Panc1 (cell line): ENCODE measurements around the gene ATF3. TPM values are rescaled to one million over a fixed set of nuclear protein-coding genes. Genes with fewer than 3 reads are reported as not detected.
A peak's percentile ranks its signal among the peaks of the same experiment; 100 is the strongest.

Source experiments
- ATAC-seq: fragments of 200-7000 bp; cut with Tn5 transposase; 2 replicates; pipeline ENCODE4 v1.9.1; 2020; ENCODE audit warnings: mild to moderate bottlenecking, moderate library complexity
- BruUV-seq: library from RNA; stranded (reverse); fragments of 400-500 nt; replicated peaks from 2 replicates; lab custom pipeline; 2021; lab: Mats Ljungman, UMichigan
- CTCF ChIA-PET: fragments of 300-600 bp; sonication (Branson Sonifier 250); formaldehyde crosslinking; loops from one replicate; lab custom pipeline; 2022; ENCODE audit warnings: antibody characterized with exemption; lab: Charles Lee
- POLR2A ChIA-PET: fragments of 300-600 bp; sonication (Branson Sonifier 250); formaldehyde crosslinking; loops from one replicate; lab custom pipeline; 2022; ENCODE audit warnings: antibody characterized with exemption; lab: Charles Lee
- DNase-seq: peaks from one replicate; pipeline ENCODE4 v3.0.0-alpha.2; 2010; ENCODE audit warnings: low read depth, low spot score
- H3K27ac ChIP-seq: 2 replicates; pipeline ENCODE4 v1.5.1; 2011; ENCODE audit warnings: mild to moderate bottlenecking, low read length, inconsistent platforms
- H3K27me3 ChIP-seq: fragments of 200-500 bp; sonication (Bioruptor generic); 2 replicates; pipeline ENCODE4 v1.6.0; 2014; ENCODE audit warnings: low read length, inconsistent platforms; ENCODE audit not compliant: control insufficient read depth, insufficient read depth
- H3K36me3 ChIP-seq: fragments of 200-500 bp; sonication (Bioruptor generic); 2 replicates; pipeline ENCODE4 v1.5.1; 2014; ENCODE audit warnings: inconsistent platforms, mild to moderate bottlenecking, low read length, moderate library complexity; ENCODE audit not compliant: control insufficient read depth, insufficient read depth
- H3K4me1 ChIP-seq: 2 replicates; pipeline ENCODE4 v1.5.1; 2011; ENCODE audit warnings: inconsistent platforms, mild to moderate bottlenecking, low read length, moderate library complexity; ENCODE audit not compliant: control insufficient read depth, insufficient read depth
- H3K4me3 ChIP-seq, 2 experiments: 2 replicates each; pipeline ENCODE4 v1.5.1; 2011 to 2012; ENCODE audit warnings: low read depth in 2 of 2, low read length in 2 of 2, mild to moderate bottlenecking in 2 of 2, inconsistent platforms in 1 of 2, moderate library complexity in 1 of 2
- H3K9me3 ChIP-seq: fragments of 200-500 bp; sonication (Bioruptor generic); 2 replicates; pipeline ENCODE4 v1.5.1; 2014; ENCODE audit warnings: low read depth, mild to moderate bottlenecking, inconsistent platforms, low read length, moderate library complexity; ENCODE audit not compliant: control insufficient read depth, insufficient read depth
- CTCF ChIP-seq: fragments of 450-650 bp; IDR thresholded peaks from 2 replicates; pipeline ENCODE4 v1.5.1; 2017; ENCODE audit warnings: mild to moderate bottlenecking
- REST ChIP-seq, 2 experiments: IDR thresholded peaks; 2 replicates each; pipeline ENCODE4 v1.6.1; 2011 to 2012; ENCODE audit warnings: low read depth in 2 of 2, control low read depth in 1 of 2, low read length in 1 of 2, mild to moderate bottlenecking in 1 of 2, moderate library complexity in 1 of 2; ENCODE audit not compliant: insufficient read depth in 1 of 2
- SIN3A ChIP-seq: IDR thresholded peaks from 2 replicates; pipeline ENCODE4 v1.6.1; 2012; ENCODE audit warnings: low read depth, mild to moderate bottlenecking, low read length, moderate library complexity, borderline replicate concordance; ENCODE audit not compliant: insufficient read depth
- in situ Hi-C: cut with HindIII; loops from 2 replicates; pipeline ENCODE4 v1.10.0; 2016; ENCODE audit warnings: low sequenced_read_pairs, low pct_unique_long_range_greater_than_20kb
- intact Hi-C: fragments of 100-400 bp; cut with micrococcal nuclease; formaldehyde crosslinking; loops from one replicate; pipeline ENCODE4 v1.10.0; 2022; ENCODE audit not compliant: unreplicated experiment
- total RNA-seq: library from RNA; stranded (reverse); gene quantifications from one replicate; pipeline ENCODE4 v1.2.1, GENCODE V29; 2021; ENCODE audit not compliant: unreplicated experiment

Gene ATF3
- total RNA-seq, 1 experiment from 2014 or later: 13.3 TPM

GRCh38 chr1:212608959-212609700 is 569 bp downstream of the ATF3 start:
- POLR2A ChIA-PET: interaction anchor here (0.6 to 1.1 kb wide), 7 partner anchors 9 to 176 kb away, joined by 3 to 17 read pairs (median 9); no protein-coding TSS in a partner anchor
- BruUV-seq: no TSS peak

More at GRCh38 chr1:212608959-212609700, 569 bp downstream of the ATF3 start:
- peak overlapping the region; percentile 74 to 84 for H3K4me3 ChIP-seq
- H3K4me1 ChIP-seq: peaks cover 20% of the 10 kb centered on the region
- peak; percentile 75 for TF ChIP-seq CTCF
- TF ChIP-seq REST (IDR thresholded peaks at IDR 0.05; ENCODE audit: insufficient read depth in 1 of 2, low read depth in 2 of 2, low read length in 1 of 2): no peak
- TF ChIP-seq SIN3A: peak; percentile 10; the same call in 1 of the 2 replicates
- no peaks in the 10 kb centered on the region for H3K9me3 ChIP-seq
- CTCF ChIA-PET: interaction anchor here (0.6 to 0.8 kb wide), 2 partner anchors 14 to 132 kb away, joined by 6 to 9 read pairs; no protein-coding TSS in a partner anchor
- no peaks in the 10 kb centered on the region for H3K36me3 ChIP-seq
- ATAC-seq (peak; percentile 46), DNase-seq (no peak)
- in situ Hi-C loops: no loop called here
- peak overlapping the region; percentile 84 for H3K27ac ChIP-seq
- peaks cover 35% of the 10 kb centered on the region for H3K27me3 ChIP-seq
- intact Hi-C loops: no loop called here
